Kidney (tissue), 14 donors: ENCODE data around the gene OR2T6. TPM values are rescaled to one million over a fixed set of nuclear protein-coding genes. Genes with fewer than 3 reads are reported as not detected.

Experiments used
- DNase-seq, 5 donors: peaks; one replicate each; pipeline ENCODE4 v3.0.0-alpha.2; 2013 to 2020
- FAIRE-seq: peaks from 2 replicates; lab custom pipeline; 2012; peaks lifted over from hg19 to GRCh38; lab: Jason Lieb, UNC
- H3K27ac ChIP-seq, 2 donors: one replicate each; pipeline ENCODE4 v1.7.0; 2013; ENCODE audit warnings: low read depth in 2 of 2, low read length in 2 of 2, inconsistent platforms in 1 of 2
- H3K27me3 ChIP-seq: one replicate; pipeline ENCODE4 v1.7.1; 2013; ENCODE audit warnings: low read length, inconsistent platforms; ENCODE audit not compliant: control insufficient read depth, insufficient read depth
- H3K36me3 ChIP-seq, 3 donors: one replicate each; pipeline versions ENCODE4 v1.7.0 to v1.7.1; 2013; ENCODE audit warnings: low read length in 3 of 3, control low read depth in 1 of 3, inconsistent platforms in 1 of 3; ENCODE audit not compliant: insufficient read depth in 3 of 3, control insufficient read depth in 2 of 3
- H3K4me1 ChIP-seq, 3 donors: one replicate each; pipeline versions ENCODE4 v1.7.0 to v1.7.1; 2013; ENCODE audit warnings: low read length in 3 of 3, inconsistent platforms in 1 of 3, low read depth in 1 of 3; ENCODE audit not compliant: control insufficient read depth in 2 of 3, insufficient read depth in 2 of 3
- H3K4me3 ChIP-seq, 3 donors: one replicate each; pipeline versions ENCODE4 v1.7.0 to v1.8.1; 2013; ENCODE audit warnings: low read length in 3 of 3, control low read depth in 1 of 3, inconsistent platforms in 1 of 3
- H3K9ac ChIP-seq, 3 donors: one replicate each; pipeline versions ENCODE4 v1.7.0 to v1.7.1; 2013; ENCODE audit warnings: low read length in 3 of 3, control low read depth in 1 of 3, inconsistent platforms in 1 of 3
- H3K9me3 ChIP-seq, 3 donors: one replicate each; pipeline versions ENCODE4 v1.7.0 to v1.7.1; 2013; ENCODE audit warnings: low read length in 3 of 3, control low read depth in 1 of 3, inconsistent platforms in 1 of 3; ENCODE audit not compliant: control insufficient read depth in 2 of 3, insufficient read depth in 1 of 3
- CTCF ChIP-seq: IDR thresholded peaks from 3 replicates; pipeline ENCODE4 v1.5.1; 2012; ENCODE audit warnings: mild to moderate bottlenecking, moderate library complexity, borderline replicate concordance; ENCODE audit not compliant: insufficient read depth; ENCODE audit errors: extremely low read depth
- intact Hi-C: fragments of 100-400 bp; cut with DNase I; formaldehyde crosslinking; loops from one replicate; pipeline ENCODE4 v1.11.1; 2022
- polyA plus RNA-seq: library from polyadenylated mRNA; stranded (reverse); fragments of 350-450 nt; fragmentation: Illumina TruSeq; extraction: RNeasy Lipid Tissue Mini Kit (QIAGEN cat#74804); gene quantifications from one replicate; pipeline ENCODE4 v1.2.3, GENCODE V29; 2014; ENCODE audit warnings: low read depth, low replicate concordance; ENCODE audit not compliant: insufficient read depth
- total RNA-seq: library from RNA; stranded (reverse); fragmentation: NEBNext Ultra II Directional; extraction: Animal tissue kit (Norgen Biotek cat#: 25700); gene quantifications from one replicate; pipeline ENCODE4 v1.2.1, GENCODE V29; 2021
- donor health status: control.
- donor health status: control.
- donor health status: control.
- donor health status: control.
- donor health status: control.
- donor health status: DM: yes; HTN: yes; CAD: no.
- donor health status: Normal renal cell carcinoma (clear cell type).

OR2T6 gene
- total and polyA plus RNA-seq, 2 donors from 2014 or later = not detected

DNA sequence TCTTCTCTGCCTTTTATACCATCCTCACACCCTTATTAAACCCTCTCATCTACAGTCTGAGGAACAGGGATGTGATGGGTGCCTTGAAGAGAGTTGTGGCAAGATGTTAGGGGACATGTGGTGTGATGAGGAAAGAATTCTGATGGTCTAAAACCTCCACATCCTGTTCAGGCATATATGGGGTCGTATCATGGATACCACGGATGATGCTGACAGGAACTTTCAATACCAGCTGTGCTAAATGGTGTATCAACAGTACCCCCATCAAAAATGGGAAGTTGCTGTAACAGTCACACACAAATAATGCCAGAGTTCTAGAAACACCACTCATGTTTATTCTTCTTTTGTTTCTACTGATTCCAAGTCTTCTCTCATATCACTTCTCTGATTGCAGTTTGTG, 12.9 kb downstream of the OR2T6 start:
- no peak overlapping the region for H3K9ac ChIP-seq
- no peak for FAIRE-seq
- TF ChIP-seq CTCF = no peak
- H3K27me3 ChIP-seq = no peaks in the 10 kb centered on the region
- no peaks in the 10 kb centered on the region for H3K4me1 ChIP-seq
- H3K9me3 ChIP-seq = no peaks in the 10 kb centered on the region
- no peak for DNase-seq
- no peak overlapping the region for H3K4me3 ChIP-seq
- no peaks in the 10 kb centered on the region for H3K36me3 ChIP-seq
- intact Hi-C loops = no loop called here
- no peak overlapping the region for H3K27ac ChIP-seq

GRCh38 chr1:248393050-248393449, 17.5 kb downstream of the OR2T6 start:
- FAIRE-seq (no peak), DNase-seq (no peak)
- intact Hi-C loops = no loop called here
- Histone ChIP-seq H3K27me3 (no peaks in the 10 kb centered on the region), H3K9me3 (no peaks in the 10 kb centered on the region), H3K4me1 (no peaks in the 10 kb centered on the region), H3K36me3 (no peaks in the 10 kb centered on the region), H3K27ac (no peak overlapping the region), H3K4me3 (no peak overlapping the region), H3K9ac (no peak overlapping the region)
- TF ChIP-seq CTCF = no peak

DNA sequence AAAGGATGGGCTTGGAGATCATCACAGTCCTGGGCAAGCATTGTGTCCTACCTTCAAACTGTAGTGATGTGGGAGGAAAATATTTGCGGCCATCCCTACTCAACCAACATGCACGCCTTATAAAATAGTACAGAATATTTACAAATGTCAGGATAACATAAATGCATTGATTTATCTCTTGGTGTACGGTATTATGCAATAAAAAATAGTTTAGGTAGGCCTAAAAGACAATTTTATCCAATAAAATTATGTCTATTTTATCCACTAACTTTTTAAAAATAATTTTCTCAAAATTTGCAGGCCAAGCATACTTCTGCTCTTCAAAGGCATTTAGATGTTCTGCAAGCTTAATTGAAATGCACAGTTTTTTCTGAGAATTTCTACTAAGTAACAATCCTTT, 27.2 kb downstream of the OR2T6 start, which contains the start of gene OR2T1:
OR2T1 (plus strand) TSS at position 301 of the 400 bp plus-strand sequence. CDS start 3,100 bp downstream, outside the sequence.
- no peak for TF ChIP-seq CTCF
- H3K36me3 ChIP-seq = no peaks in the 10 kb centered on the region
- FAIRE-seq (no peak), DNase-seq (no peak)
- H3K4me1 ChIP-seq = no peaks in the 10 kb centered on the region
- no peaks in the 10 kb centered on the region for H3K9me3 ChIP-seq
- H3K9ac ChIP-seq = no peak within 1 kb of the TSS
- no peak within 1 kb of the TSS for H3K4me3 ChIP-seq
- H3K27ac ChIP-seq = no peak within 1 kb of the TSS
- no peaks in the 10 kb centered on the region for H3K27me3 ChIP-seq
- intact Hi-C loops = no loop called here

- intact Hi-C loops = no loop called here
- DNase-seq (no peak), FAIRE-seq (no peak)
- H3K36me3 ChIP-seq = no peaks in the 10 kb centered on the region
- H3K4me3 ChIP-seq = no peak overlapping the region
- H3K4me1 ChIP-seq = no peaks in the 10 kb centered on the region
- no peaks in the 10 kb centered on the region for H3K9me3 ChIP-seq
- TF ChIP-seq CTCF = no peak
- H3K9ac ChIP-seq = no peak overlapping the region
- no peak overlapping the region for H3K27ac ChIP-seq
- no peaks in the 10 kb centered on the region for H3K27me3 ChIP-seq
Measured at GRCh38 chr1:248404024-248404423, 28.5 kb downstream of the OR2T6 start.
